Spleen (tissue), 11 donors: ENCODE results near the gene PCDHGB7. TPM values are rescaled to one million over a fixed set of nuclear protein-coding genes. Genes with fewer than 3 reads are reported as not detected.
A peak's percentile ranks its signal among the peaks of the same experiment; 100 is the strongest.

Experiments
- DNase-seq: peaks from one replicate; pipeline ENCODE4 v3.0.0-alpha.2; 2020
- H3K27ac ChIP-seq, 8 donors: fragments of 200-600 bp; sonication (generic) in 7 of 8; 1 replicate in 4 of 8; 2 replicates in 4 of 8; pipeline versions ENCODE4 v1.5.0 to v1.8.0; 2016 to 2021; ENCODE audit warnings: inconsistent platforms in 4 of 8, mild to moderate bottlenecking in 4 of 8, moderate library complexity in 1 of 8
- H3K27me3 ChIP-seq, 7 donors: fragments of 200-600 bp; sonication (generic) in 6 of 7; replicated peaks in 1 of 7; 1 replicate in 4 of 7; 2 replicates in 3 of 7; pipeline versions ENCODE4 v1.5.0 to v1.8.0; 2016 to 2021; ENCODE audit warnings: inconsistent platforms in 3 of 7, mild to moderate bottlenecking in 1 of 7
- H3K36me3 ChIP-seq, 6 donors: fragments of 200-600 bp; sonication (generic) in 5 of 6; 1 replicate in 4 of 6; 2 replicates in 2 of 6; pipeline versions ENCODE4 v1.5.0 to v1.8.0; 2016 to 2021; ENCODE audit warnings: inconsistent platforms in 2 of 6
- H3K4me1 ChIP-seq, 6 donors: fragments of 200-600 bp; sonication (generic) in 5 of 6; 1 replicate in 3 of 6; 2 replicates in 3 of 6; pipeline versions ENCODE4 v1.5.0 to v1.8.0; 2016 to 2021; ENCODE audit warnings: inconsistent platforms in 3 of 6
- H3K4me3 ChIP-seq, 8 donors: fragments of 200-600 bp; sonication (generic) in 7 of 8; 1 replicate in 4 of 8; 2 replicates in 4 of 8; pipeline versions ENCODE4 v1.5.0 to v1.8.0; 2016 to 2021; ENCODE audit warnings: inconsistent platforms in 4 of 8, mild to moderate bottlenecking in 4 of 8, moderate library complexity in 2 of 8
- H3K9me3 ChIP-seq, 8 donors: fragments of 200-600 bp; sonication (generic) in 7 of 8; 1 replicate in 4 of 8; 2 replicates in 4 of 8; pipeline versions ENCODE4 v1.5.0 to v1.8.0; 2016 to 2021; ENCODE audit warnings: inconsistent platforms in 4 of 8
- CTCF ChIP-seq, 11 experiments: fragments of 200-600 bp in 7 of 11; fragments of 450-650 bp in 4 of 11; sonication (generic) in 4 of 11; IDR thresholded peaks in 8 of 11; conservative IDR thresholded peaks in 3 of 11; 1 replicate in 7 of 11; 2 replicates in 4 of 11; pipeline versions ENCODE4 v1.4.0 to v1.8.0; 2016 to 2021; ENCODE audit warnings: antibody characterized with exemption in 11 of 11, inconsistent platforms in 4 of 11, mild to moderate bottlenecking in 1 of 11
- POLR2A ChIP-seq, 3 donors: fragments of 450-650 bp; IDR thresholded peaks; one replicate each; pipeline ENCODE4 v1.5.1; 2017; ENCODE audit warnings: antibody characterized with exemption in 3 of 3, mild to moderate bottlenecking in 1 of 3
- POLR2AphosphoS5 ChIP-seq, 3 donors: sonication (generic); formaldehyde crosslinking; IDR thresholded peaks; one replicate each; pipeline ENCODE4 v1.5.1; 2017; ENCODE audit warnings: antibody characterized with exemption in 3 of 3
- WGBS, 5 donors: extraction: QIAGEN DNeasy Blood & Tissue Kit in 3 of 5; methylation state at CpG; one replicate each; pipeline versions ENCODE4 v1.1.5 to v1.1.7; 2013 to 2018; 5-methylcytosine and 5-hydroxymethylcytosine counted together
- intact Hi-C: fragments of 100-400 bp; cut with DNase I; formaldehyde crosslinking; loops from one replicate; pipeline ENCODE4 v1.15.0; 2023; ENCODE audit warnings: low total_unique reads
- polyA plus RNA-seq, 3 donors: library from polyadenylated mRNA; stranded (reverse); fragments of 200-250 nt; gene quantifications; one replicate each; pipeline ENCODE4 v1.2.1, GENCODE V29; 2013
- total RNA-seq, 7 donors: library from RNA; depleted of rRNA in 3 of 7; stranded (reverse); fragments of >200 nt in 3 of 7; fragmentation: NEBNext Ultra II Directional in 4 of 7; extraction: Animal tissue kit (Norgen Biotek cat#: 25700) in 4 of 7; gene quantifications; one replicate each; pipeline versions ENCODE4 v1.1.0 to v1.2.1, GENCODE V29; 2016 to 2021
- donor health status: healthy with polysubstance abuse.
- donor health status: DM: no; HTN: no; CAD: no; lungs with moderate emphysema.
- donor health status: DM: no; HTN: no; CAD: no.
- donor health status: Bipolar disorder and iron deficiency.
- donor health status: healthy.
- donor health status: DM: no; HTN: no; CAD: no.
- donor health status: DM: yes; HTN: yes; CAD: no.

The PCDHGB7 gene
- total and polyA plus RNA-seq, 10 donors = 0.14 to 11.9 (median 6.9) TPM

- H3K27ac ChIP-seq = no peak overlapping the region
- TF ChIP-seq POLR2AphosphoS5 (IDR thresholded peaks at IDR 0.05) = no peak
- no peak for TF ChIP-seq CTCF (IDR thresholded peaks at IDR 0.05 in 8 of 11, conservative IDR thresholded peaks at IDR 0.05 in 3 of 11)
- no peak for TF ChIP-seq POLR2A (IDR thresholded peaks at IDR 0.05)
- H3K4me1 ChIP-seq = peaks cover 0 to 12% (median 0%) of the 10 kb centered on the region in 6 donors
- peaks cover 0 to 89% (median 35%) of the 10 kb centered on the region in 7 donors for H3K27me3 ChIP-seq
- H3K9me3 ChIP-seq = peaks cover 2 to 100% (median 100%) of the 10 kb centered on the region in 8 donors
- no peak for DNase-seq
- intact Hi-C loops = no loop called here
- WGBS, 5 donors = 26 to 45% (median 30%) methylated on average over 29 to 42 of the region's 42 CpGs
- no peak overlapping the region for H3K4me3 ChIP-seq
- H3K36me3 ChIP-seq = peaks cover 0 to 13% (median 0%) of the 10 kb centered on the region in 6 donors
Observed at GRCh38 chr5:141422742-141423291, 5.3 kb downstream of the PCDHGB7 start.

- intact Hi-C loops = no loop called here
- WGBS, 5 donors = 33 to 63% (median 55%) methylated on average over 18 to 53 of the region's 53 CpGs
- no peak overlapping the region for H3K4me3 ChIP-seq
- peaks cover 0 to 88% (median 14%) of the 10 kb centered on the region in 7 donors for H3K27me3 ChIP-seq
- DNase-seq = no peak
- H3K36me3 ChIP-seq = peaks cover 0 to 8% (median 0%) of the 10 kb centered on the region in 6 donors
- peaks cover 0 to 19% (median 0%) of the 10 kb centered on the region in 6 donors for H3K4me1 ChIP-seq
- peaks cover 0 to 100% (median 98%) of the 10 kb centered on the region in 8 donors for H3K9me3 ChIP-seq
- H3K27ac ChIP-seq = no peak overlapping the region
- TF ChIP-seq POLR2AphosphoS5 (IDR thresholded peaks at IDR 0.05) (no peak), POLR2A (IDR thresholded peaks at IDR 0.05) (no peak), CTCF (IDR thresholded peaks at IDR 0.05 in 8 of 11, conservative IDR thresholded peaks at IDR 0.05 in 3 of 11) (no peak)
Observed at GRCh38 chr5:141427783-141428426, 10.4 kb downstream of the PCDHGB7 start.

GRCh38 chr5:141430332-141431113 is 13.0 kb downstream of the PCDHGB7 start, which contains the start of gene PCDHGA12:
PCDHGA12 (plus strand) TSS chr5:141430507; CDS start chr5:141430760, 253 bp downstream.
- peak within 1 kb of the TSS in 7 of 8 donors; percentile 6 to 58 (median 29) for H3K4me3 ChIP-seq
- H3K27ac ChIP-seq = peak within 1 kb of the TSS in 1 of 8 donors; percentile 23
- peaks cover 0 to 19% (median 0%) of the 10 kb centered on the region in 6 donors for H3K4me1 ChIP-seq
- TF ChIP-seq POLR2A (IDR thresholded peaks at IDR 0.05) (no peak), POLR2AphosphoS5 (IDR thresholded peaks at IDR 0.05) (no peak), CTCF (IDR thresholded peaks at IDR 0.05 in 8 of 11, conservative IDR thresholded peaks at IDR 0.05 in 3 of 11) (peak in 9 of 11 experiments; percentile 19 to 50 (median 37))
- H3K9me3 ChIP-seq = peaks cover 0 to 100% (median 98%) of the 10 kb centered on the region in 8 donors
- peaks cover 0 to 8% (median 0%) of the 10 kb centered on the region in 6 donors for H3K36me3 ChIP-seq
- intact Hi-C loops = no loop called here
- H3K27me3 ChIP-seq = peaks cover 0 to 87% (median 14%) of the 10 kb centered on the region in 7 donors
- no peak for DNase-seq
- WGBS, 5 donors = 10 to 26% (median 12%) methylated on average over 33 of the region's 33 CpGs
